Suprapubic skin (tissue), 3 donors: ENCODE results near the gene CCNT1.

Experiments used
- CTCF ChIP-seq, 2 donors: fragments of 200-600 bp in 1 of 2; fragments of 450-650 bp in 1 of 2; sonication (generic) in 1 of 2; IDR thresholded peaks; one replicate each; pipeline ENCODE4 v1.5.1; 2016 to 2019; ENCODE audit warnings: antibody characterized with exemption in 2 of 2, mild to moderate bottlenecking in 1 of 2, moderate library complexity in 1 of 2
- EP300 ChIP-seq: sonication (generic); formaldehyde crosslinking; IDR thresholded peaks from one replicate; pipeline ENCODE4 v1.6.1; 2017; ENCODE audit warnings: antibody characterized with exemption
- POLR2A ChIP-seq, 2 donors: fragments of 450-650 bp; IDR thresholded peaks; one replicate each; pipeline ENCODE4 v1.6.1; 2017; ENCODE audit warnings: antibody characterized with exemption in 2 of 2, mild to moderate bottlenecking in 2 of 2, moderate library complexity in 2 of 2

- TF ChIP-seq CTCF (IDR thresholded peaks at IDR 0.05) (no peak), EP300 (no peak), POLR2A (IDR thresholded peaks at IDR 0.05) (no peak)
These were observed 4.3 kb downstream of the CCNT1 start for GRCh38 chr12:48712209-48712608.
